Activated CD4-positive, alpha-beta T cell treated with anti-CD3 and anti-CD28 coated beads, Interleukin-2, Interleukin-6, amounts not matched to agents 100 ng/mL and 50 ng/mL, durations not matched to agents 16 hours and 8 hours (primary cell): ENCODE measurements around the gene GADD45G.

Source experiments
- DNase-seq: peaks from one replicate; pipeline ENCODE4 v3.0.0-alpha.2; 2020

The GADD45G gene

DNA sequence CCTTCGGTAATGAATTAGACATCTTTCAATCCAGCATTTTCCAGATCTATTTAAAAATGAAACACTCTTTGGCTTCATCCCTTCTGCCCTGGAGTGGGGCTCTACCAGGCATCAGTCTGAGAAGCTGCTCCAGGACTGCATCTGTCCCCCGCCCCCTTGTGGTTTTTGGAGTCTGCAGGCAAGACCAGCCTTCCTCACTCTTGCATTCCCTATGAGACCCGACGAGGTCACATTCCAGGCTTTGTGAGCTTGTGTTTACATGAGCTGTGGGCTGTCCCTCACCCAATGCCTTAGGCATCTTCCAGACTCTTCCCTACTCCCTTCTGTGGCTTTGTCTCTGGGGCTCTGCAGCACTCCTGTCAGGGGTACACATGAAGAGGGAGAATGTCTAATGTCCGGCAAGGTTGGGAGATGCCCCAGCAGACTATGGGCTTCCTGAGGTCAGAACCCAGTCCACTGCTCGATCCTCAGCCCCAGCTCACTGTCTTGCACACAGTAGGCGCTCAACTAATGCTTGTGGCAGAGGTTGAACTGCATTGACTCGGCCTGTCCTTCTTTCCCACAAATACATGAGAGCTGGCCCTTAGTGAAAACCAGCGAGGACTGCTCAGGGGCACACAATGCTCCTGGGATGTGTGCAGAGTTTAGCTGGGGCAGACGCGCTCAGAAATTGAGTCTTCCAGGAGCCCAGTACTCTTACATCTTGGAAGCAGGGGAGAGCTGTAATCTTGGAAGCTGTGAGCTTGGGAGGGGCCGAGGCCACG is 11.7 kb upstream of the GADD45G start:
- DNase-seq: no peak

DNA sequence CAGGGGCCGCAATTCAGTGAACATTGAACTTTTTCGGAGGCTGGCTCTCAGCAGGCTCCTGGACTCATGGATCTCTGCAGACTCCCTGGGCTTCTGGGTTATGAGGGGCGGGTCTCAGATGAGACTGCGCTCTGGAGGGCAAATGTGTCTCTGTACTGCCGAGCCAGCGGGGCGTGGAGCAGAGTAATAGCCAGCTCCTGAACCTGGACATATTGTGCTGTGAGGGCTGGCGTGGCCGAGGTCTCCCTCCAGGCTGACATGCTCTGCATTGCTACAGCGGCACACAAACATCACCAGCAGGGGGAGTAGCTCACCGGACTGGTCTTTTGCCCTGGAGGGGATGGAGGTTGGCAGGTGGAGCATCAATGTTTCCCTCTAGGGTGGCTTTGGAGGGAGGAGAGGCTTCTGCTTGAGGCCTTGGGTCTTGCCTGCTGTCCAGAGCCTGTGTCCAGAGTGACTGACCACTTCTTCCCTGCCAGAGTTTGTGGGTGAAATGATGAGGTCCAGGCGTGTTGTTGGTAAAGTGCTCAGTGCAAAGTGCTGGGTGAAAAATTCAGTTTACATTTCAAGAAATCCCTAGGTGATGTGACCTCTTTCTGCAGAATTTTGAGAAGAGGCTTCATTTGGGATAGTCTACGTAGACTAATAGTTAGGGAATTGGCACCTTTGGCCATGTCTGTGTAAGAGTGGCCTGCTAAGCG is 10.9 kb upstream of the GADD45G start:
- DNase-seq: peak; percentile 80

DNA sequence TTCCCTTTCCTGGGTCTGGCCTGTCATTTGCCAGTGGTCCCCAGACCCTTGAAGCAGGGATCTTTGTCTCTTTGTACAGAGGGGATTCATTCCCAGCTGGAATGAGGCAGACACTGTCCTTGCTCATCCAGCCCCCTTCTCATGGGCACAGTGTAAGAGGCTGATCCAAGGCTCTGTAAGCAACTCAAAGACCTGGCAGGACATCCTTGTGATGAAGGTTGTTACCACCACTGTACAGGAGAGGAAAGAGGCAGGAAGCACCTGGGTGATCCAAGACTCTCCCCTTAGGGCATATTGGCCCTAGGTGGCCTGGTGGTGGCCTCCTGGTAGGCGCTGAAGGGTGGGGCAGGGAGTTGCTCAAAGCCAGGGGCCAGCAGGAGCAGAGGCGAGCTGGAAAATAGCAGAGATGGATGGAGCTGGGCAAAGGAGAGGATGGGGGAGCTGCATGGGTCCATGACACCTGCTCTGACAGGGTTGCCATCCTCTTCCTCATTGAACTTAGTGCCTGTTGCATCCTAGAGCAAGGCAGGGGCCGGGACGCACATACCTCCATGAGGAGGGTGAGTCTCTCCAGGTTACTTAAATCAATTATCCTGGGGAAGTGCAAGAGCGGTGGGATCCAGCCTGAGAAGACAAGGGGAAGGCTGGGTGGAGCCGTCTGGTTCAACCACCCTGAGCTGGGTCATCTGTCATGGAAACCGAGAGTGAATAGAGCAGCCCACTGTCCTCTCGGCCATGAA is 9.8 kb upstream of the GADD45G start:
- no peak for DNase-seq

DNA sequence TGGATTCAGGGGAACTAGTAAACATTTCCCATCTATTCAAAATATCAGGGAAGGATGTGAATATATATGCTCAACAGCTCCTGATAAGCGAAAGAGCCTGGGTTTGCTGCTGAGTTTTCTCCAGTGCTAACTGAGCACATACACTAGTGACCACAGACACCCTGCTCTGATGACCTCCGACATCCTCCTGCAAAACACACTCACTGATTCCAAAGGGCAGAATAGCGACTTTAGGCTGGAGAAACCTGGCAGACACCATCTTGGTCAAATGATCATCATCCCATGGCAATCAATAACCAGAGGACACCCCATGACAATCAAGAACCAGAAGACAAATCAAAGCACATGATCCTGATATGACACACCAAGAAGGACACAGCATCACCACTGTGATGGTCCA is 9.2 kb upstream of the GADD45G start:
- no peak for DNase-seq

DNA sequence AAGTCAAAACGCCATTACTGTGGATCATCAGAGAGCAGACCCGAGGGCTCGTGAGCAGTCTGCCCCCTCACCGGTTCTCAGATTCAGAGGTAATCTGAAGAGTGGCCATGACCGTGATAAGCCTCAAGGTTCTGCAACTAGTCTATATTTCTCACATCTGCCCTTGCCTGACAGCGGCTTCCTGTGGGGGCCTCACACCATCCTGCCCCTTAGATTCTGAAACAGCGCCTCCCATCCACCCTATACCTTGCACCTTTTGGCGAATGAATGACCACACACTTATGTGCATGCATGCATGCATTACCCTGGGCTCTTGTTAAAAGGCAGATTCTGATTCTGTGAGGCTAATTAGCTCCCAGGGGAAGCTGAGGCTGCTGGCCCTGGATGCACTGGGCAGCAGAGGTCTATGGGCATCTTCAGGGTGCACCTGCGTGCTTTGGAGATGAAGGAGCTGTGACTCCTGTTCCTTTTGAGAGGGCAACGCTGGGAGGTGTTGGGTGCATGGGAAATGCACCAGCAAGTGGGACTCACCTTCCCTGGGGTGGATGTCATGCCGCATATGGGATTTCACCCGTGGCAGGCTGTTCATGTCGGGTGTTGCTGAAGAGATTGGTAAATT is 7.8 kb upstream of the GADD45G start:
- DNase-seq: no peak

DNA sequence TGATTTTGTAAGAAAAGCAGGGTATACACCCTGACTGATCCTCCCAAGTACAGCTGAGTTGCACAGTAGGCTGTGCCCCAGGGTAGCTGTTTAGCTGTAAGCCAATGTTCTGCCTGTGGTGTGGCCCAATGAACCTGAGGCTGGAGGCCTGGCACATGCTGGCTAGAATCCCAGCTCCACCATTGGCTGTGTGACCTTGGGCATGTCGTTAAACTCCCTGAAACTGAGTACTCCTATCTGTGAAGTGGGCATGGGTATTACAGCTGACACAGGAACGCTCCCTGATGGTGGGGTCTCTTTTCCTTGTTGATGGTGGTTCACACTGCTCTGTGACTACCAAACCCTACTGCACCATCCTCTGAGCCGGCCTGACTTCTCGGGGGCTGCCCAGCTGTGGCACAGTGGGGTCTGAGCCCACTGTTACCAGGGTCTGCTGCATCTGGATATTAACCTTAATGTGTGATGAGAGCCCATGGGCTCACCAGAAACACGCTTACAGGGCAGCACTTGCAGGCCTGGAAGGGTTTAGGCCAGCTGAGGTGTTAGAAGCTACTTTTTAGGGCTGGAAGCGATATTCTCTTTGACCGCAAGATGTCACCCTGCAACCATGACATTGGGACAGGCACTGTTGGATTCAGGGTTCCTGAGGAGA is 7.0 kb upstream of the GADD45G start:
- peak; percentile 68 for DNase-seq

DNA sequence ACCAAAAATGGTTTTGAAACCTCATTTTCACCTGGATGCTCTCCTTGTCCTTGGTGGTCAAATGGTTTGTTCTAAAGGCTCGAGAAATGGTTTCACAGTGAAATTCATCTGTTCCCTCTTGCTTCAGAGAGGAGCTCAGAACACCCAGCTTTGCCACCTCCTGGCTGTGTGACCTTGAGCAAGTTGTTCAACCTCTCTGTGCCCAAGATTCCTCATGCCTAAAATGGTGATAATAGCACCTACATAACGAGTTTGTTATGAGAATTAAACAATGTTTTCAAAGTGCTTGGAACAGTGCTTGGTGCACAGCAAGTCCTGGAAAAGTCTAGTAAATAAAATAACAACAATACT is 6.5 kb upstream of the GADD45G start:
- DNase-seq: no peak

DNA sequence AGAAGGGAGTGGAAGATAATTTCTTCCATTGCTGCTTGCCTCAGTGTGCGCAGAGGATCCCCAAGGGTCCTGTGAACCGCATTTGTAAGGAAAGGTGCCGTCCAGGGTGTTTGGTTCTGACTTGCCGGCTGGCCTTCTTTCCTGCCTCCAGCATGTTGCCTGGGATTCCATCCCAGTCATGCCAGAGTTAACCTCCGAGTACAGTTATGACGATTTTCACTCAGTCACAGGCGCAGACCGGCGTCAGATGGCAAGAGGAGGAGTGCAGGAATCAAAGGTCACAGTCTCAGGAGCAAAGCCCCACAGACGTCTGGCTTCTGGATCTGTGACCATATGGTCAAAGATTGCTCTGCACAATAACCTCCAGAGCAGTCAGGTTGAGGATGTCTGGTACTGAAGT is 5.9 kb upstream of the GADD45G start:
- DNase-seq: no peak

DNA sequence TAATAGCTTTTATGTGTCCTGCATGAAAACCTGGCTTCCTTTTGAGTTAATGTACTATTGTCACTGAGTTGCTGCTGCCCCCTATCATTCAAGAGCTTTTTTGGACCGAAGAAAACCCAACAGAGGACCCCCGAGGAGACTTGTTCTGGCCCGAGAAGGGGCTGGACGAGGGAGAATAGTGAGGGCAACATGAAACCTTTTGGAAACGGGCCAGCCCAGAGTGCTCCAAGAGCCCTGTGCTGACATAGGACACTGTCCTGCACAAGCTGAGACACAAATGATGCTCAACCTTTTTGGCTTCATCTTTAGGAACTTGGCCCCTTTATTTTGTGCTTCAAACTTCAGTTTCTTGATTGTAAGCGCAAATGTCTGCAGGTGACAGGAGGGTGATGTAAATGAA is 4.0 kb upstream of the GADD45G start:
- DNase-seq: no peak

DNA sequence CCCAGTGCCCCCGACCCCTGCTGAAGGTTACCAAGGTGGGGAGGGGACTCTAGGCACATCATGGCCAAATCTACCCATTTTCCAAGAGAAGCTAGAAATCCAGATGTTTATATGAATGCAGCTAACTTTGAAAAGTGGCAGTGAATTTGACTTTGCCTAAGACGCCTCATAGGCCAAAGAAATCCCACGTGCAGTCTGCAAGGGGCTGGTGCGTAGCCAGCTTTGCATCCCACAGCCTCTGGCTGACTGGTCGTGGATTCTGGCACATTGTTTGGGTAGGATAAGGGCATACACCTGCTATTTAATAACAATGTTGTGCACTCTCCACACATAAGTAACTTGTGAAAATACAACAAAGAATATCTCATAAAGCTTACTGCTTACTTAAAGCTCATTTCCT is 3.5 kb upstream of the GADD45G start:
- no peak for DNase-seq

DNA sequence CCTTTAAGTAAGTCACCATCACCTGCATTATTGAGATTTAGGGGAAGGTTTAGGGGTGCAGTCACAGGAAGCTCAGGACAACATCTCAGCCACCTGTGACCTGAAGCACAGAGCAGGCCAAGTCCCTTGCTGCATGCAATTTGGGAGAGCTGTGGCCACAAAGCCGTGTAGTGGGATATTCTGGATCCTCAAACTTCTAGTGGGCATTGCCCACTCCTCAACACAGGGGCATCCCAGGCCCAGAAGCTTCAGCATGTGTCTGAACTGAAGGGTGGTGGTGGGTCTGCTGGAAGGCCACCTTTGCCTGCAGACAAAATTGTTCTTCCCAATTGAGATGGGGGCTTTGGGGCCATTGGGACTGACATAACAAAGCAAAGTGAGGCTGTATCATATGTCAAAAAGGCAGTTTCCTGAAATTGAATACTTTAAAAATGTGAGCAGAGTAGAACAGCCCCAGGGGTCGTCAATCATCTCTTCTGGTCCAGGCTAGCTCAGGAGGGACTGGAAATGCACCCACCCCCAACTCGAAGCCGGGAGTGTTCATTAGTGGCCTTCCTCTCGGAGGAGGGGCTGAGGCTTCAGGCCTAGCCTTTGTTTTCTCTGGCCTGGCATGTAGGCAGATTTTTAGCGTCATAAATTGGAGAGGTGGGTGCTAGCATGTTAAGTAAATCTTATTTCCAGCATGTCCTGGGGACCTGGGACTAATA is 2.8 kb upstream of the GADD45G start:
- DNase-seq: no peak

DNA sequence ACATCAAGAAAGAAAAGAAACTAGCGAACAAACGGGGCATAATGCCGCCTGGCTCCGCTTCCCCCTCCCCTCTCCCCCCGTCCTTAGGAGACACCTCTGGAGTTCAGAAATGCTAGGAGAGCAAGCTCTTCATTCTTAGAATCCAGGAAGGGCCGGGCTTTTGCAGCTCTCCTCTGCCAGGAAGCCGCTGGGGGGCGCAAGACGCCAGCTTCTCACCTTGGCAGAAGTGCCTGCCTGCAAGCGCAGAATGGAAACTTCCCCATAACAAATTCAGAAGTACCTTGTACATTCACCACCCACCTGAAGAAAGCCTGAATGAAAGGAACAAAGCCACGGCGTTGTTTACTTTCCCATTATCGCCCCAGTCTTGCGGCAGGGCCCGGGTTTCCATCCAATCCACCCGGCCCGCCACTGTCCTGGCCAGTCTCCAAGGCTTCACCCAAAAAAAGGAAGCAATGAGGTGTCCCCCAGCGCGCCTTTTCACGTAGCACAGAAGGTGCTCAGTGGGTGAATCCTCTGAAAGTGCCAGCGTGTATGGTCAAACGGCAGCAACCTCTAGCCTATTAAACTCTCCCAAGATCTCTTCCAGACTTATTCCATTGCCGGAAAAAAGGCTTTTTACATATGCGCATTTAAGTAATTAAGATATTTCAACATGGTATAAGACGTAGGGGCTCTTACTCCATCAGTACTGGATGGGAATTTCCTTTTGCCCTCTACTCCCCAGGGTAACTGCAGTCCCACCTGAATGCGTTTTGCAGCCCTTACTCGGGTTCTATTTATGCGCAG is 1.6 kb upstream of the GADD45G start:
- DNase-seq: peak; percentile 92

DNA sequence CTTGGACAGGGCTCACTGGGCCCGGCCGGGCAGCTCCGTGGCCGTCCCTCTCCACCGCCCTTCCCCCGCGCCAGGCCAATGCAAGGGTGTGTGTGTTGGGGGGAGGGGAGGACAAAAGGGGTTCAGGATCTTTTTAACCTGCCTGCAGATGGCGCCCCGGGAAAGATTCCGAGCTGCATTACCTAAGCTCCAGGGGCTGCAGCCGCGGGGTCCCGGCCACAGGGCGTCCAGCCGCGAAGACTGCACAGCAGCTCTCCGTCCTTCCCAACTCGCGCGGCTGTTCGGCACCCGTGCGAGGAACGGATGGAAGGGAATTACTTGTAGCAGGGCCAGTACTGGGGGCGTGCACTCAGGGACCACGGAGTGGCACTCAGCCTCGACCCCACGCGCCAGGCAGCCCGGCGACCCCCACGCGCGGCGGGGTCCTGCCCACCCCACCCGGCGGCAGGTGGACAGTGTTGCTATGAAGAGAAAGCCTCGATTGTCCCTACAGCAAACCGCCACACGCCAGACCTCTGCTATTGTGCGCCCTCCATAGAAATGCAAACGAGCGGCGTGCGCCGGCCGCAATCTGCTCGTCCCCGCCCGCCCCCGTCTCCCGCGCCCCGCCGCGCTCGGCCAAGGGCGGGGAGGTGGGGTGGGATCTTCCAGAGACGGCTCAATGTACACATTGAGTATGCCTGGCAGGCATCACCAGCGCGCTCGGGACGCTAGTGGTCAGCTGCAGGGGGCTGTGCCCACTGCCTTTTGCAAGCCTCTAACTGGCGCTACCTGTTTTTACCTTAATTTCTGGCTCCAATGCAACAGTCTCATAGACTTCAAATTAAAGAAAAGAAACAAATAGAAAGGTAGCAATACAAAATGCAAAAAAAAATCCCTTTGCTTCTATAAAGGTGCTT is 796 bp upstream of the GADD45G start:
- DNase-seq: peak; percentile 65

DNA sequence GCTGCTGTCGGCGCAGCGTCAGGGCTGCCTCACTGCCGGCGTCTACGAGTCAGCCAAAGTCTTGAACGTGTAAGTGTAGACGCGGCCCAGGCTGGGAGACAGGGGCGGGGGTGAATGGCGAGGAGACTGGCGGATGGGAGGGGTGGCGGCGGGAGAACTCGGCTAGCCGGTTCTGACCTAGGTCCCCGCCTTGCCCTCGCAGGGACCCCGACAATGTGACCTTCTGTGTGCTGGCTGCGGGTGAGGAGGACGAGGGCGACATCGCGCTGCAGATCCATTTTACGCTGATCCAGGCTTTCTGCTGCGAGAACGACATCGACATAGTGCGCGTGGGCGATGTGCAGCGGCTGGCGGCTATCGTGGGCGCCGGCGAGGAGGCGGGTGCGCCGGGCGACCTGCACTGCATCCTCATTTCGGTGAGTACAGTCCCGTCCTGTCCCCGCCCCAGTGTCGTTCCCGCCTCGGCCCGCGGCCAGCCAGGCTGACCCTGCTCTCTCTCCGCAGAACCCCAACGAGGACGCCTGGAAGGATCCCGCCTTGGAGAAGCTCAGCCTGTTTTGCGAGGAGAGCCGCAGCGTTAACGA is 745 bp downstream of the GADD45G start:
- peak; percentile 65 for DNase-seq

DNA sequence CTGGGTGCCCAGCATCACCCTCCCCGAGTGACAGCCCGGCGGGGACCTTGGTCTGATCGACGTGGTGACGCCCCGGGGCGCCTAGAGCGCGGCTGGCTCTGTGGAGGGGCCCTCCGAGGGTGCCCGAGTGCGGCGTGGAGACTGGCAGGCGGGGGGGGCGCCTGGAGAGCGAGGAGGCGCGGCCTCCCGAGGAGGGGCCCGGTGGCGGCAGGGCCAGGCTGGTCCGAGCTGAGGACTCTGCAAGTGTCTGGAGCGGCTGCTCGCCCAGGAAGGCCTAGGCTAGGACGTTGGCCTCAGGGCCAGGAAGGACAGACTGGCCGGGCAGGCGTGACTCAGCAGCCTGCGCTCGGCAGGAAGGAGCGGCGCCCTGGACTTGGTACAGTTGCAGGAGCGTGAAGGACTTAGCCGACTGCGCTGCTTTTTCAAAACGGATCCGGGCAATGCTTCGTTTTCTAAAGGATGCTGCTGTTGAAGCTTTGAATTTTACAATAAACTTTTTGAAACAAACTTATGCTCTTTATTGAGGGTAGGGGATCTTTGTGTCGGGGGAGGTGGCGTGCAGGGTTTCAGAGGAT is 1.3 kb downstream of the GADD45G start:
- peak; percentile 44 for DNase-seq

DNA sequence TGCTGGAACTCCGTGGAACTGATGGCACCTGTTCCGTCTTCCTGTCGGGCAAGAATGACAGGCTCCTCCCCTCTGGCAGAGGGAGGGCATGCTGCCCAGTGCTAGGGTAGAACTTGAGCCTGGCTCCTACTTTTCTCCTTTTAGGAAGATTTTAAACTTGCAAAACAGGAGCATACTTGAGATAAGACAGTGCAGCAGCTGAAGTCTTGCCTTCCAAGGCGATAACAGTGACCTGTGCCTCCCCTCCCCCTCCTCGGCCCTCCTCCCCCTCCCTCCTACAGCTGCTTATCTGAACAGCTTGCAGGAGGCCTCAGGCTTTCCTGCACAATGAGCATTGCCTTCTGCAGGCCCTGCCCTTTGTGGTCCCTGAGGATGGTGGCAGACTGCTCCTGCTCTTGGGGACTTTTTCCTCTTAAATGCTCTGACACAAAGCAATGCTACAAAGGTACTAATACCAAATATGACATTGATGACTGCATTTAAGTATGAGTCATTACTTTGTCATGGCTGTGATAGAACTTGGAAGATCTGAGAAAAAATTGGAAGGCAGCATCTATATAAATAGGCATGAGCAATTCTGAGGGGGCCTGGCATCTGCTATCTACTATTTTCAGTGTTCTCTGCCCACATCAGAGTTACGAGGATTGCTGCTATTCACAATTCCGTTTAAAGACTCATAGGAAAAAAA is 2.0 kb downstream of the GADD45G start:
- peak; percentile 43 for DNase-seq

DNA sequence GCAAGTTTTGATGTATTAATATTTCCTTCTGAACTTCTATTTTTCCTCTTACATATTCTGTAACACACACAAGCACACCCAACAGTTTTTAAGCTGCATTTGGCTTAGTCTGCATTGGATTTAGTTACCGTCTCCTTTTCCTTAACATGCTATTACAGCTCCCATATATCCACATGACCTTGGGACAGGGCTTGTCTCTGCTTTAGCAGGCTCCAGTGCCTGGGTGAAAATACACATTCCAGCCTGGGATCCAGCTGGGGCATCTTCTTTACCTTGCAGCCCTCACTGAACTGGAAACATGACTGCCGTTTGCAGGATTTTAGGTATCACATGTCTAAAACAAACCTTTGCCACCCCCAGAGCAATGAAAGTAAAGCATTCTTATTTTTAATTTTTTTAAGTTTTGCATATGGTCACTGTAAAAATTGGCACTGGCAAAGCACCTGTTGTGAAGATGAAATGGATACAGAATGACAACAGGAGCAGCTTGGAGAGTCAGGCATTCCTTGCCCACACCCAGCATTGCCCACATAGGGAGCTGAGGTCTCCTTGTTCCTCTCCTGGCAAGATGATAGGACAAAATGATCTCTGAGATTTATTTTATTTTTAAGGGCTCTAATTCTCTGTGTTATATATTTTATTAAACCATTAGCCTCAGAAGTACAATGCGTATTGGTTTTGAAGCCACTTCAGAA is 4.0 kb downstream of the GADD45G start:
- no peak for DNase-seq

DNA sequence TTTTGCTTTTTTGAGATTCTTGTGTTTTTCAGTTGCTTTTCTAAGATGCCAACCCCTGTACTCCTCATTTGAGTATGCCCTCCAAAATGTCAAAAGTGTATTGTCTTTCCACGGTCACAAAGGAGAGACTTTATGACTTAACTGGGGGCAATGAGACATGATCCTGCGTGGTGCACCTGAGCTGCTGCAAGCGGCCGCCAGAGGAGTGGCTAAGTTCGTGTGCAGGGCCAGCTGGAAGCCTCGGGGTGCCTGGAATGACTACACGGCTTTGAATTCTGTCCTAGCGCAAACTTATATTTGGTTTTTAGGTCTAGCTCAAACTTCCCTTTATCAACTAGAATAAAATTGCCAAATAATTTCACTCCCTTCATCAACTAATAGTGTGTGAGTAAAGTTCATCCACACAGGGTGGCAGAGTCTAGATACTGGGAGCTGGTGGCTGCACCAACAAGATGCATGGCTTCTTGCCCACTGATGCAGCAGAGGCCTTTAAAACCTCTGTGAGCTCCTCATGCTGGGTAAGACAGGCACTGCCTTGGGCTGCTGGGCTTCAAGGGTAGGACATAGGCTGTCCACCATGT is 4.7 kb downstream of the GADD45G start:
- no peak for DNase-seq
